Cardiac muscle cell (in vitro differentiated cells and primary cell): Measurements from ENCODE around the gene KRT40. TPM values are rescaled to one million over a fixed set of nuclear protein-coding genes. Genes with fewer than 3 reads are reported as not detected.

Experiments
- DNase-seq, 2 donors: peaks; one replicate each; pipeline versions ENCODE4 v3.0.0 to v3.0.0-alpha.2; 2010 to 2017; ENCODE audit warnings: low read depth in 1 of 2, low spot score in 1 of 2
- H3K27ac ChIP-seq: fragments of 200-600 bp; sonication (generic); 2 replicates; pipeline ENCODE4 v1.5.1; 2016
- H3K27me3 ChIP-seq: fragments of 200-600 bp; sonication (generic); 2 replicates; pipeline ENCODE4 v1.6.0; 2016; ENCODE audit warnings: control low read depth
- H3K36me3 ChIP-seq: fragments of 200-600 bp; sonication (generic); 2 replicates; pipeline ENCODE4 v1.5.1; 2016; ENCODE audit warnings: control low read depth
- H3K4me1 ChIP-seq: fragments of 200-600 bp; sonication (generic); 2 replicates; pipeline ENCODE4 v1.8.1; 2017; ENCODE audit warnings: low read depth, mild to moderate bottlenecking, mixed run types
- H3K4me3 ChIP-seq: fragments of 200-600 bp; sonication (generic); 2 replicates; pipeline ENCODE4 v1.5.1; 2016; ENCODE audit warnings: mild to moderate bottlenecking
- H3K9me3 ChIP-seq: fragments of 200-600 bp; sonication (generic); 2 replicates; pipeline ENCODE4 v1.5.1; 2017; ENCODE audit warnings: low read depth, mild to moderate bottlenecking, control low read depth
- CTCF ChIP-seq: IDR thresholded peaks from 2 replicates; pipeline ENCODE4 v1.5.1; 2012; ENCODE audit warnings: low read depth, mild to moderate bottlenecking, low read length
- polyA plus RNA-seq: library from polyadenylated mRNA; unstranded; fragments of >200 nt; fragmentation: Nextera tagmentation; extraction: Ambion mirVana; gene quantifications from 2 replicates; pipeline ENCODE4 v1.2.1, GENCODE V29; 2016
- total RNA-seq: library from RNA; depleted of rRNA; stranded (reverse); fragments of >200 nt; gene quantifications from 2 replicates; pipeline ENCODE4 v1.2.3, GENCODE V29; 2016

Gene KRT40
- total and polyA plus RNA-seq, 2 experiments from 2014 or later: not detected

DNA sequence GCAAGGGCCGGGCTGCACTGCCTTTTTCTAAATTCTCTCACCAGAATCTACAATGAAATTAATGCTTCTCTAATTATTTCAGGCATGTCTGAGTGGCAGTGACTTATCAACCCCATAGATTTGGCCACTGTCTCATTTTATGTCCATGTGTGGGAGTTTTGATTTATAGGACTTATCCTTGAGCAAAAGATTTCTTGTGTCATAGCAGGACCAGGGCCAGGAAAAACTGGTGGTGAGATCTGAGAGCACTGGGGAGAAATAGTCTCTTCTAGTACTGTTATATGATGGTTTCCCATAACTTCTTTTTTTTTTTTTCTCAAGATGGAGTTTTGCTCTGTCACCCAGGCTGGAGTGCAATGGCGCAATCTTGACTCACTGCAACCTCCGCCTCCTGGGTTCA lies 45.1 kb downstream of the KRT40 start:
- Histone ChIP-seq H3K9me3 (no peaks in the 10 kb centered on the region), H3K4me1 (peaks cover 11% of the 10 kb centered on the region), H3K27ac (no peak overlapping the region), H3K4me3 (no peak overlapping the region), H3K27me3 (peaks cover 9% of the 10 kb centered on the region), H3K36me3 (no peaks in the 10 kb centered on the region)
- DNase-seq: no peak
- TF ChIP-seq CTCF: no peak

GRCh38 chr17:40937384-40937819 lies 46.7 kb downstream of the KRT40 start, which contains the start of gene KRT23:
KRT23 (minus strand) TSS chr17:40937646; CDS start chr17:40936603, 1,043 bp downstream.
- Histone ChIP-seq H3K4me3 (no peak within 1 kb of the TSS), H3K9me3 (no peaks in the 10 kb centered on the region), H3K27me3 (peaks cover 14% of the 10 kb centered on the region), H3K36me3 (no peaks in the 10 kb centered on the region), H3K4me1 (peaks cover 11% of the 10 kb centered on the region), H3K27ac (no peak within 1 kb of the TSS)
- no peak for DNase-seq
- no peak for TF ChIP-seq CTCF

DNA sequence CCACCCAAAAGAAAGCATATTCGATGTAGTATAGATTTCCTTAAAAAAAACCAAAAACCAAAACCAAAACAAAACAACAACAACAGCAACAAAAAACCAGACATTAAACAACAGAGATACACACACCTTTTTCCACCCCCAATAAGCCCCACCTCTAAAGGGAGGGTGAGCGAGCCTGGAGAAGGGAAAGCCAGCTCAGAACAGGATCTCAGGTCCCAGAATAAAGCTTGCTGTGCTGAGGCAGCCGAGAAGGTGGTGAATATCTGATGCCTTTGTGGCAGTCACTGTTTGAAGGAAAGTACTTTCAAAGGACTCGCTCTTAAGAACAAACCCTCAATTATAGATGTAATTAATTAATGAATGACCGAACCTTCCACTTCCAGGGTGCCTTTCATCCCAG lies 47.1 kb downstream of the KRT40 start:
- Histone ChIP-seq H3K9me3 (no peaks in the 10 kb centered on the region), H3K27me3 (peaks cover 14% of the 10 kb centered on the region), H3K4me3 (no peak overlapping the region), H3K27ac (no peak overlapping the region), H3K36me3 (no peaks in the 10 kb centered on the region), H3K4me1 (peaks cover 11% of the 10 kb centered on the region)
- no peak for TF ChIP-seq CTCF
- no peak for DNase-seq

GRCh38 chr17:40936437-40936971 lies 47.6 kb downstream of the KRT40 start:
- Histone ChIP-seq H3K4me1 (peaks cover 11% of the 10 kb centered on the region), H3K4me3 (no peak overlapping the region), H3K36me3 (no peaks in the 10 kb centered on the region), H3K9me3 (no peaks in the 10 kb centered on the region), H3K27ac (no peak overlapping the region), H3K27me3 (peaks cover 14% of the 10 kb centered on the region)
- no peak for TF ChIP-seq CTCF
- no peak for DNase-seq

GRCh38 chr17:40935624-40936023 lies 48.5 kb downstream of the KRT40 start:
- H3K4me3 ChIP-seq: no peak overlapping the region
- no peak for TF ChIP-seq CTCF
- no peaks in the 10 kb centered on the region for H3K9me3 ChIP-seq
- H3K27me3 ChIP-seq: peaks cover 14% of the 10 kb centered on the region
- H3K4me1 ChIP-seq: peaks cover 11% of the 10 kb centered on the region
- no peak for DNase-seq
- no peaks in the 10 kb centered on the region for H3K36me3 ChIP-seq
- H3K27ac ChIP-seq: no peak overlapping the region
